ENCODE data around the gene R3HDM2.

R3HDM2 gene

GRCh38 chr12:57266681-57267080 lies 164.2 kb downstream of the R3HDM2 start:
- no peak for DNase-seq (ENCODE audit: low spot score)

- DNase-seq (ENCODE audit: low spot score): no peak
These were observed 167.7 kb downstream of the R3HDM2 start for GRCh38 chr12:57263096-57263495.

- no peak for DNase-seq (ENCODE audit: low spot score)
These were observed 168.6 kb downstream of the R3HDM2 start for GRCh38 chr12:57262126-57262822.

GRCh38 chr12:57261428-57261865 lies 169.4 kb downstream of the R3HDM2 start:
- DNase-seq (ENCODE audit: low spot score): no peak

- no peak for DNase-seq (ENCODE audit: low spot score)
These were observed 170.5 kb downstream of the R3HDM2 start for GRCh38 chr12:57260366-57260765.

- no peak for DNase-seq (ENCODE audit: low spot score)
These were observed 171.6 kb downstream of the R3HDM2 start for GRCh38 chr12:57258977-57259970.

- DNase-seq (ENCODE audit: low spot score): no peak
These were observed 174.9 kb downstream of the R3HDM2 start for GRCh38 chr12:57255916-57256315.

- no peak for DNase-seq (ENCODE audit: low spot score)
These were observed 176.2 kb downstream of the R3HDM2 start for GRCh38 chr12:57254506-57255280.

GRCh38 chr12:57250956-57251355 lies 179.9 kb downstream of the R3HDM2 start, which contains the start of gene STAC3:
TSS of gene STAC3 (minus strand) at chr12:57251187. CDS start at chr12:57249636, 1,551 bp downstream.
- DNase-seq (ENCODE audit: low spot score): no peak

- no peak for DNase-seq (ENCODE audit: low spot score)
These were observed 180.3 kb downstream of the R3HDM2 start for GRCh38 chr12:57250541-57250940.

- no peak for DNase-seq (ENCODE audit: low spot score)
These were observed 181.7 kb downstream of the R3HDM2 start for GRCh38 chr12:57248934-57249742.

GRCh38 chr12:57247041-57247440 lies 183.8 kb downstream of the R3HDM2 start:
- no peak for DNase-seq (ENCODE audit: low spot score)

GRCh38 chr12:57244312-57244696 lies 186.5 kb downstream of the R3HDM2 start:
- DNase-seq (ENCODE audit: low spot score): no peak

- DNase-seq (ENCODE audit: low spot score): no peak
These were observed 187.1 kb downstream of the R3HDM2 start for GRCh38 chr12:57243521-57244311.

GRCh38 chr12:57242691-57243454 lies 188.0 kb downstream of the R3HDM2 start:
- no peak for DNase-seq (ENCODE audit: low spot score)

- DNase-seq (ENCODE audit: low spot score): no peak
These were observed 188.5 kb downstream of the R3HDM2 start for GRCh38 chr12:57242329-57242690.

- DNase-seq (ENCODE audit: low spot score): no peak
These were observed 189.2 kb downstream of the R3HDM2 start for GRCh38 chr12:57241402-57242310.

GRCh38 chr12:57240926-57241401 lies 189.9 kb downstream of the R3HDM2 start:
- no peak for DNase-seq (ENCODE audit: low spot score)

Measured in globus pallidus (tissue), 1 donor.